HG02943 (cell line): Measurements from ENCODE around the gene ACVR1.

ENCODE experiments used
- ATAC-seq: cut with Tn5 transposase; IDR thresholded peaks from one replicate; pipeline ENCODE4 v1.9.1; 2021; ENCODE audit warnings: mild to moderate bottlenecking, low read depth, moderate library complexity; ENCODE audit not compliant: unreplicated experiment

The ACVR1 gene

GRCh38 chr2:157857881-157858280 lies 18.2 kb downstream of the ACVR1 start:
- no peak for ATAC-seq

GRCh38 chr2:157856187-157856515 lies 20.0 kb downstream of the ACVR1 start:
- no peak for ATAC-seq

GRCh38 chr2:157853820-157854219 lies 22.3 kb downstream of the ACVR1 start:
- ATAC-seq, result no peak

GRCh38 chr2:157853211-157853610 lies 22.9 kb downstream of the ACVR1 start:
- ATAC-seq, result no peak

GRCh38 chr2:157849591-157849990 lies 26.5 kb downstream of the ACVR1 start:
- ATAC-seq, result no peak

GRCh38 chr2:157848213-157848612 lies 27.9 kb downstream of the ACVR1 start:
- ATAC-seq, result no peak

GRCh38 chr2:157845081-157845480 lies 31.0 kb downstream of the ACVR1 start:
- ATAC-seq, result no peak

GRCh38 chr2:157843935-157844334 lies 32.2 kb downstream of the ACVR1 start:
- ATAC-seq, result no peak

GRCh38 chr2:157843081-157843480 lies 33.0 kb downstream of the ACVR1 start:
- ATAC-seq, result no peak

GRCh38 chr2:157842106-157842879 lies 33.8 kb downstream of the ACVR1 start:
- no peak for ATAC-seq

GRCh38 chr2:157841485-157841884 lies 34.6 kb downstream of the ACVR1 start:
- no peak for ATAC-seq

- no peak for ATAC-seq
These were observed 35.5 kb downstream of the ACVR1 start for GRCh38 chr2:157840568-157841156.

GRCh38 chr2:157839822-157840221 lies 36.3 kb downstream of the ACVR1 start:
- ATAC-seq, result no peak

GRCh38 chr2:157839162-157839801 lies 36.8 kb downstream of the ACVR1 start:
- no peak for ATAC-seq

GRCh38 chr2:157838442-157839161 lies 37.5 kb downstream of the ACVR1 start:
- no peak for ATAC-seq

- no peak for ATAC-seq
These were observed 38.2 kb downstream of the ACVR1 start for GRCh38 chr2:157837851-157838441.

- no peak for ATAC-seq
These were observed 39.6 kb downstream of the ACVR1 start for GRCh38 chr2:157836531-157836930.

- no peak for ATAC-seq
These were observed 40.7 kb downstream of the ACVR1 start for GRCh38 chr2:157835425-157835824.

- no peak for ATAC-seq
These were observed 41.1 kb downstream of the ACVR1 start for GRCh38 chr2:157835006-157835405.

- ATAC-seq, result no peak
These were observed 42.4 kb downstream of the ACVR1 start for GRCh38 chr2:157833721-157834120.
